22Rv1 (cell line): ENCODE data around the gene NUAK1.

ENCODE experiments used
- CTCF ChIP-seq: fragments of 450-650 bp; IDR thresholded peaks from 2 replicates; pipeline ENCODE4 v1.5.1; 2017; ENCODE audit warnings: mild to moderate bottlenecking
- ZFX ChIP-seq: fragments of 450-650 bp; IDR thresholded peaks from 2 replicates; pipeline ENCODE4 v1.6.1; 2017; ENCODE audit warnings: antibody characterized with exemption, borderline replicate concordance

GRCh38 chr12:106096376-106096775 lies 42.4 kb downstream of the NUAK1 start:
- TF ChIP-seq CTCF (no peak), ZFX (no peak)
